HEK293 (cell line): ENCODE measurements around the gene KRTCAP3.

Experiments
- CTCF ChIA-PET: fragments of 350-600 bp; formaldehyde crosslinking; extraction: SDS; loops from one replicate; lab custom pipeline; 2021; ENCODE audit warnings: antibody characterized with exemption; lab: Yijun Ruan, JAX
- POLR2A ChIA-PET: fragments of 300-600 bp; formaldehyde crosslinking; extraction: SDS; loops from one replicate; lab custom pipeline; 2020; ENCODE audit warnings: antibody characterized with exemption, inconsistent platforms; lab: Yijun Ruan, JAX
- H3K27ac ChIP-seq: fragments of 200-500 bp; sonication (Bioruptor generic); 2 replicates; pipeline ENCODE4 v1.5.1; 2014; ENCODE audit warnings: low read depth, low read length, control low read depth, inconsistent platforms; ENCODE audit errors: extremely low read depth
- H3K36me3 ChIP-seq, 2 experiments: fragments of 200-500 bp in 1 of 2; sonication (Bioruptor generic) in 1 of 2; 1 replicate in 1 of 2; 2 replicates in 1 of 2; pipeline ENCODE4 v1.5.1; 2014 to 2017; ENCODE audit warnings: inconsistent platforms in 2 of 2, low read length in 2 of 2; ENCODE audit not compliant: control insufficient read depth in 2 of 2, insufficient read depth in 1 of 2
- H3K4me1 ChIP-seq: fragments of 200-500 bp; sonication (Bioruptor generic); 2 replicates; pipeline ENCODE4 v1.5.1; 2014; ENCODE audit warnings: mild to moderate bottlenecking, low read length, inconsistent platforms; ENCODE audit not compliant: control insufficient read depth, insufficient read depth
- H3K4me3 ChIP-seq: 2 replicates; pipeline ENCODE4 v1.5.1; 2011; ENCODE audit warnings: low read depth, mild to moderate bottlenecking, control low read depth, low read length, moderate library complexity
- H3K9me3 ChIP-seq: fragments of 200-500 bp; sonication (Bioruptor generic); 2 replicates; pipeline ENCODE4 v1.5.1; 2014; ENCODE audit warnings: low read depth, low read length, inconsistent platforms; ENCODE audit not compliant: control insufficient read depth, insufficient read depth
- ATF2 ChIP-seq: fragments of 450-650 bp; formaldehyde crosslinking; IDR thresholded peaks from 2 replicates; pipeline ENCODE4 v1.5.1; 2016; ENCODE audit warnings: missing biosample characterization, missing genetic modification characterization, low read depth
- BCL6B ChIP-seq: fragments of 450-650 bp; formaldehyde crosslinking; IDR thresholded peaks from 2 replicates; pipeline ENCODE4 v1.5.1; 2017; ENCODE audit warnings: missing biosample characterization, missing genetic modification characterization
- CTCF ChIP-seq: fragments of 450-650 bp; formaldehyde crosslinking; IDR thresholded peaks from 2 replicates; pipeline ENCODE4 v1.5.1; 2016; ENCODE audit warnings: missing biosample characterization, missing genetic modification characterization
- GLIS1 ChIP-seq: fragments of 450-650 bp; formaldehyde crosslinking; IDR thresholded peaks from 2 replicates; pipeline ENCODE4 v1.5.1; 2016; ENCODE audit warnings: missing biosample characterization, missing genetic modification characterization
- KLF16 ChIP-seq: fragments of 450-650 bp; formaldehyde crosslinking; IDR thresholded peaks from 2 replicates; pipeline ENCODE4 v1.5.1; 2017; ENCODE audit warnings: missing biosample characterization, missing genetic modification characterization
- MYNN ChIP-seq: fragments of 450-650 bp; formaldehyde crosslinking; IDR thresholded peaks from 2 replicates; pipeline ENCODE4 v1.5.1; 2016; ENCODE audit warnings: missing biosample characterization, missing genetic modification characterization, borderline replicate concordance
- SCRT1 ChIP-seq: fragments of 450-650 bp; formaldehyde crosslinking; IDR thresholded peaks from 2 replicates; pipeline ENCODE4 v1.5.1; 2016; ENCODE audit warnings: missing biosample characterization, missing genetic modification characterization, borderline replicate concordance
- SCRT2 ChIP-seq: fragments of 450-650 bp; formaldehyde crosslinking; IDR thresholded peaks from 2 replicates; pipeline ENCODE4 v1.5.1; 2016; ENCODE audit warnings: missing biosample characterization, missing genetic modification characterization
- SP2 ChIP-seq: fragments of 450-650 bp; formaldehyde crosslinking; IDR thresholded peaks from 2 replicates; pipeline ENCODE4 v1.5.1; 2016; ENCODE audit warnings: missing biosample characterization, missing genetic modification characterization
- SP3 ChIP-seq: fragments of 450-650 bp; formaldehyde crosslinking; IDR thresholded peaks from 2 replicates; pipeline ENCODE4 v1.5.1; 2016; ENCODE audit warnings: missing biosample characterization, missing genetic modification characterization
- SP7 ChIP-seq: fragments of 450-650 bp; formaldehyde crosslinking; IDR thresholded peaks from 2 replicates; pipeline ENCODE4 v1.5.1; 2016; ENCODE audit warnings: missing biosample characterization, missing genetic modification characterization
- TRIM28 ChIP-seq: IDR thresholded peaks from 2 replicates; pipeline ENCODE4 v1.6.1; 2011; ENCODE audit warnings: low read length, control low read depth, borderline replicate concordance
- ZBTB11 ChIP-seq: fragments of 450-650 bp; formaldehyde crosslinking; conservative IDR thresholded peaks from 2 replicates; pipeline ENCODE4 v1.5.1; 2016; ENCODE audit warnings: low read depth, missing biosample characterization, missing genetic modification characterization
- ZBTB17 ChIP-seq: fragments of 450-650 bp; formaldehyde crosslinking; IDR thresholded peaks from 2 replicates; pipeline ENCODE4 v1.5.1; 2016; ENCODE audit warnings: missing biosample characterization, missing genetic modification characterization
- ZBTB21 ChIP-seq: fragments of 450-650 bp; formaldehyde crosslinking; IDR thresholded peaks from 2 replicates; pipeline ENCODE4 v1.5.1; 2017; ENCODE audit warnings: missing biosample characterization, missing genetic modification characterization
- ZEB2 ChIP-seq: fragments of 450-650 bp; formaldehyde crosslinking; IDR thresholded peaks from 2 replicates; pipeline ENCODE4 v1.5.1; 2016; ENCODE audit warnings: missing biosample characterization, missing genetic modification characterization
- ZFP3 ChIP-seq: fragments of 450-650 bp; formaldehyde crosslinking; IDR thresholded peaks from 2 replicates; pipeline ENCODE4 v1.5.1; 2016; ENCODE audit warnings: low read depth, missing biosample characterization, missing genetic modification characterization
- ZIC2 ChIP-seq: fragments of 450-650 bp; formaldehyde crosslinking; IDR thresholded peaks from 2 replicates; pipeline ENCODE4 v1.5.1; 2016; ENCODE audit warnings: missing biosample characterization, missing genetic modification characterization
- ZNF335 ChIP-seq: fragments of 450-650 bp; formaldehyde crosslinking; conservative IDR thresholded peaks from 2 replicates; pipeline ENCODE4 v1.5.1; 2016; ENCODE audit warnings: missing biosample characterization, missing genetic modification characterization
- ZNF341 ChIP-seq: fragments of 450-650 bp; formaldehyde crosslinking; IDR thresholded peaks from 2 replicates; pipeline ENCODE4; 2016; ENCODE audit warnings: low read depth, missing biosample characterization, missing genetic modification characterization
- ZNF394 ChIP-seq: fragments of 450-650 bp; formaldehyde crosslinking; IDR thresholded peaks from 2 replicates; pipeline ENCODE4 v1.5.1; 2016; ENCODE audit warnings: missing biosample characterization, missing genetic modification characterization, mild to moderate bottlenecking, moderate library complexity, borderline replicate concordance
- ZNF398 ChIP-seq: fragments of 450-650 bp; formaldehyde crosslinking; IDR thresholded peaks from 2 replicates; pipeline ENCODE4 v1.5.1; 2017; ENCODE audit warnings: missing biosample characterization, missing genetic modification characterization
- ZNF549 ChIP-seq: fragments of 450-650 bp; IDR thresholded peaks from 2 replicates; pipeline ENCODE4 v1.5.1; 2018; ENCODE audit warnings: missing biosample characterization, missing genetic modification characterization, mild to moderate bottlenecking, inconsistent platforms, moderate library complexity
- ZNF571 ChIP-seq: fragments of 450-650 bp; formaldehyde crosslinking; IDR thresholded peaks from 2 replicates; pipeline ENCODE4 v1.5.0; 2017; ENCODE audit warnings: missing biosample characterization, missing genetic modification characterization
- ZNF600 ChIP-seq: fragments of 450-650 bp; formaldehyde crosslinking; IDR thresholded peaks from 2 replicates; pipeline ENCODE4 v1.5.1; 2016; ENCODE audit warnings: missing biosample characterization, missing genetic modification characterization
- ZNF629 ChIP-seq: fragments of 450-650 bp; formaldehyde crosslinking; IDR thresholded peaks from 2 replicates; pipeline ENCODE4 v1.5.1; 2017; ENCODE audit warnings: missing biosample characterization, missing genetic modification characterization
- ZNF670 ChIP-seq: fragments of 450-650 bp; formaldehyde crosslinking; IDR thresholded peaks from 2 replicates; pipeline ENCODE4 v1.5.1; 2016; ENCODE audit warnings: missing biosample characterization, missing genetic modification characterization, low read depth

The KRTCAP3 gene

GRCh38 chr2:27489498-27490397 lies 47.6 kb downstream of the KRTCAP3 start, which contains the start of gene IFT172:
IFT172 (minus strand) TSS chr2:27489743; CDS start chr2:27489653, 90 bp downstream.
- Histone ChIP-seq H3K27ac (peak within 1 kb of the TSS; percentile 61), H3K36me3 (peaks cover 0 to 9% of the 10 kb centered on the region in 2 experiments; a peak in 2 of 3 replicates), H3K9me3 (no peaks in the 10 kb centered on the region), H3K4me1 (peaks cover 5% of the 10 kb centered on the region; the same call in 1 of the 2 replicates), H3K4me3 (peak within 1 kb of the TSS; percentile 66)
- CTCF ChIA-PET: interaction anchor here (1.0 to 1.5 kb wide), 2 partner anchors 193 to 194 kb away, joined by 3 to 4 read pairs; no protein-coding TSS in a partner anchor
- POLR2A ChIA-PET: interaction anchor here (0.9 kb wide), 1 partner anchor 80 kb away, joined by 3 read pairs; the partner anchor contains the start of gene PPM1G
- TF ChIP-seq ZNF549 (tag by site-specific recombination) (no peak), SP3 (tag by site-specific recombination) (peak; percentile 78), ZNF335 (tag by site-specific recombination) (peak; percentile 81), ZBTB21 (tag by site-specific recombination) (peak; percentile 87), KLF16 (no peak), CTCF (tag by site-specific recombination) (no peak), ZNF600 (tag by site-specific recombination) (peak; percentile 9), BCL6B (tag by site-specific recombination) (no peak), ZNF398 (tag by site-specific recombination) (peak; percentile 40; the same call in 1 of the 2 replicates), ZFP3 (tag by site-specific recombination) (no peak), ZNF670 (tag by site-specific recombination) (no peak), GLIS1 (tag by site-specific recombination) (peak; percentile 32), TRIM28 (peak; percentile 89; the same call in 1 of the 2 replicates), MYNN (tag by site-specific recombination) (no peak), SP2 (tag by site-specific recombination) (peak; percentile 91), ZNF629 (tag by site-specific recombination) (peak; percentile 92), ZEB2 (tag by site-specific recombination) (peak; percentile 80), SP7 (tag by site-specific recombination) (peak; percentile 38; the same call in 1 of the 2 replicates), ZNF341 (tag by site-specific recombination) (peak; percentile 59), ATF2 (tag by site-specific recombination) (0 out of 2 replicates have a peak, but pooled peaks have one; percentile 37), SCRT2 (tag by site-specific recombination) (peak; percentile 97), ZBTB11 (tag by site-specific recombination) (0 out of 2 replicates have a peak, but pooled peaks have one; percentile 36), ZIC2 (0 out of 2 replicates have a peak, but pooled peaks have one; percentile 26), ZNF571 (tag by site-specific recombination) (no peak), ZNF394 (tag by site-specific recombination) (peak; percentile 79; the same call in 1 of the 2 replicates), ZBTB17 (tag by site-specific recombination) (peak; percentile 88), SCRT1 (tag by site-specific recombination) (peak; percentile 72; the same call in 1 of the 2 replicates)
